ENCODE data around the gene IQCK.
"Not testable (repeated sequence)": the region's sequence is repeated elsewhere in the genome, so short reads cannot be mapped to it uniquely, and the experiment has no call there.

IQCK gene, protein sequence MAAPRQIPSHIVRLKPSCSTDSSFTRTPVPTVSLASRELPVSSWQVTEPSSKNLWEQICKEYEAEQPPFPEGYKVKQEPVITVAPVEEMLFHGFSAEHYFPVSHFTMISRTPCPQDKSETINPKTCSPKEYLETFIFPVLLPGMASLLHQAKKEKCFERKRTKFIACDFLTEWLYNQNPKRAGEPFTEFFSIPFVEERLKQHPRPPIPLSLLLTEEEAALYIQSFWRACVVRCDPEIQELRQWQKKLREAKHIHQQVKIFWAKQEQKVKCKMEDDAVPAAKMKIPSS

DNA sequence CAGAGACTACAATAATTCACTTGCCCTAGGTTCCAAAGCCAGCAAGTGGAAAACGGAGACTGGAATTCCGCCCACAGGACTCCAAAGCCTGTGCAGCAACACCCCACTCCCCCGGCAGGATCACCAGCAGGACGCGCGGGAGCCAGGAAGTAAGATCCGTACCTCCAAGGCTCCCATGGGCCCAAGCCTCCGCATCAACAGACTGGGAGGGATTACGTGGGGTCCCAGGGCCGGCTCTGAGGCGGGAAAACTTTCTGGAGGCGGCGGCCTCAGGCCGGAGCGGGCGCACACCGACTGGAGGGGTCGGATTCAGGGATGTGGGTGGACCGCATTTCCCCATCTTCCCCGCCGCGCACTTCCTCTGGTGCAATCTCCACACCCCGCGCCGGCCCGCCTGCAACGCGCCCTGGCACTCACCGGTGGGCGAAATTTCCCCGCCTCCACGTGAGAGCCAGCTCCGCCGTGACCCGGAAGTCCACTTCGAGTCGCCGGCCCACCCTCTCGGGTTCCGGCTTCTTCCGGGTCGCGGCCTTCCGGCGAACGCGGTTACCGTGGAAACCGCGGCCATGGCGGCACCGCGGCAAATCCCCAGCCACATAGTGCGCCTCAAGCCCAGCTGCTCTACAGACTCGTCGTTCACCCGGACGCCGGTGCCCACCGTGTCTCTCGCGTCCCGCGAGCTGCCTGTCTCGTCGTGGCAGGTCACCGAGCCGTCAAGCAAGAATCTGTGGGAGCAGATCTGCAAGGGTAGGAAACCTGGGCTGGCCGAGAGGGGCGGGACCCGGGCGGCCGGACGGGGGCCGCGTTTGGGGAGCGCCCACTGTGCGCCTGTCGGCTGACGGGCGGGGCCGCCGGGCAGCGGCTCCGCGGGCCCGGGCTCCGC lies at the start of gene IQCK, which contains the start of gene KNOP1:
Gene IQCK, plus strand, starts transcription at position 531 of the 883 bp plus-strand sequence. Its CDS starts 36 bp downstream, at position 567.
Gene KNOP1, minus strand, starts transcription at position 487 of the 883 bp plus-strand sequence. CDS start 3,192 bp downstream, outside the sequence.
- DNase-seq, result peak; percentile 96

DNA sequence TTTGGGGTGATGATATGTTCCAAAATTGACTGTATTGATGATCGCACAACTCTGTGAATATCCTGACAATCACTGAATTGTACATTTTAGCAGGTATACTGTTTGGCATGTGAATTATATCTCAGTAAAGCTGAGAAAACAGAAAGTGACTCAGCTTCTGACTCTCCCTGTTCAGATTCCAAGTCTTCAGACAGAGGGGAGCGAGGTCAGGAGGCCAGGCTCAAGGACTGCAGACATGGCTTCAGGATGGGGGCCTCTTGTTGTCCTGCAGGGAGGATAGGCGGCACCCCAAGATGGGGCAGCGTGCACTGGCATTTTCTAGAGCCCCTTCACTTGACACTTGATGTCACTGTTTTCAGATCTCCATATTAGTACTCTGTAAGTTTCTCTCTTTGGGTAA lies 45.7 kb upstream of the IQCK start:
- no peak for DNase-seq

DNA sequence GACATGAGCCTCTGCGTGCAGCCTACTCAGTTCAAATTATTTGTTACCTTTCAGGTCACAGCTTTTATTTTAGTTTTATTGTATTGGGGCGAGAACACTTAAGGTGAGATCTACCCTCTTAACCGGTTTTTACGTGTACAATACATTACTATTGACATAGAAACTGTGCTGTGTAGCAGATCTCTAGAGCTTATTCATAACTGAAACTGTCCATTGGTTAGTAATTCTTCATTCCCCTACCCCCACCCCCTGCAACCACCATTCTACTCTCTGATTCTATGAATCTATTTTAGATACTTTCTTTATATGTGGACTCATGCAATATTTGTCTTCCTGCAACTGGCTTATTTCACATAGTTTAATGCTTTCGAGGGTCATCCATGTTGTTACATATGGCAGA lies 43.6 kb upstream of the IQCK start:
- DNase-seq, result no peak

DNA sequence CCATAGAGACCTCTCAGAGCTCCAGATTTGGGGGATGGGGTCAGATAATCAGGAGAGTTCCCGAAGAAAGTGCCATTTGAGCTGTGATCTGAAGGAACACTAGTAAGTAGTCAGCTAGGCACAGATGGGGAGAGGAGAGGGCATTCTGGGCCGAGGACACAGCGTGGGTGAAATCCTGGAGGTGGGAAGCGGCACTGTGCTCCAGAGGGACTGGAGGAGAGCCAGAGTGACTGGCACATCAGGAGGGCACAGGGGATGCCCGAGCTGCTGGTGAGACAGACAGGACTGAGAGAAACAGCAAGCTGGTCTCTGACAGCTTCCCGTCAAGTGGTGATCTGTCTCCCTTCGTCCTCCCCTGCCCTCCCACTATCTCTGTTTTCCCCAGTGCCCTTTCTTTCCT lies 40.7 kb upstream of the IQCK start:
- DNase-seq, result no peak

DNA sequence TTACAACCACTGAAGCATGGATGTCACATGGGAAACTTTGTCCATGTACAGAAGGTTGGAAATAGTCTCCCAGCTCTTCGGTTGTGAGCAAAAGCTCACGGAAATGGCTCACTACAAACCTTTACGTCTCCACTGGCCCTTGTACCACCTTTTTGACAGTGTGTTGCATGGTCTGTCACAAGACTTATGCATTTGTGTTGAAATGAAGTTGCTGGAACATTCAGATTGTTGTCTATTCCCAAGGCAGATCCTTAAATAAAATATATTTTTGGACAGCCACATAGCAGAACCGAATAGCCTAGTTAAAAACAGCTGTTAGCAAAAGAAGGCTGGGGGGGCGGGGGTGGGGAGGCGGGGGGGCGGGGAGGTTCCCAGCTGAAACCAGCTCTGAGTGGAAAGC lies 39.3 kb upstream of the IQCK start:
- no peak for DNase-seq

DNA sequence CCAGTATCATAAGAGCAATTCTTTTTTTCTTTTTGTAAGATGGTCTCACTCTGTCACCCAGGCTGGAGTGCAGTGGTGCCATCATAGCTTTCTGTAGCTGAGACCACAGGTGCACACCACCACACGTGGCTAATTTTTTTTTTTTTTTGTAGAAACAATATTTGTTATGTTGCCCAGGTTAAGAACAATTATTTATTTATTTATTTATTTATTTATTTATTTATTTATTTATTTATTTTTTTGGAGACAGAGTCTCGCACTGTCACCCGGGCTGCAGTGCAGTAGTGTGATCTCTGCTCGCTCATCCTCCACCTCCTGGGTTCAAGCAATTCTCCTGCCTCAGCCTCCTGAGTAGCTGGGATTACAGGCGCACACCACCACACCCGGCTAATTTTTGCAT lies 38.8 kb upstream of the IQCK start:
- DNase-seq, result not testable (repeated sequence)

DNA sequence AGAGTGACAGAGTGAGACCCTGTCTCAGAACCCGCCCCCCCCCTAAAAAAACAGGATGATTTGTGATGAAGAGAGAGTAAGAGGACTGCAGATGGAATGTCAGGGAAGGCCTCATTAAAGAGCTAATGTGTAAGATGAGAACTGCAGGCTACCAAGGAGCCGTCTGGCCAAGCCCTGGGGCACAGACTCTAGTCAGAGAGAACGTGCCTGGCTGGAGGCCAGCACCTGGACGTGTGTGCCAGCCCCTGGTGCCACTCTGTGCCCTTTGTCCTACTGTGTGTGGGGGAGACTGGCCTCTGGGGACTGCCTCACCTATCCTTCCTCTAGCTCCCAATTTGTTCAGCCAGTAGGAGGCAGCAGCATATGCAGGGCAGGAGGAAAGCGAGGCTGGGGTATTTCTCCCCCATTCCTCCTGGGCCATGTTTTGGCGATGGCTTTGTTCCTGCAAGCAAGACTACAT lies 37.2 kb upstream of the IQCK start:
- no peak for DNase-seq

DNA sequence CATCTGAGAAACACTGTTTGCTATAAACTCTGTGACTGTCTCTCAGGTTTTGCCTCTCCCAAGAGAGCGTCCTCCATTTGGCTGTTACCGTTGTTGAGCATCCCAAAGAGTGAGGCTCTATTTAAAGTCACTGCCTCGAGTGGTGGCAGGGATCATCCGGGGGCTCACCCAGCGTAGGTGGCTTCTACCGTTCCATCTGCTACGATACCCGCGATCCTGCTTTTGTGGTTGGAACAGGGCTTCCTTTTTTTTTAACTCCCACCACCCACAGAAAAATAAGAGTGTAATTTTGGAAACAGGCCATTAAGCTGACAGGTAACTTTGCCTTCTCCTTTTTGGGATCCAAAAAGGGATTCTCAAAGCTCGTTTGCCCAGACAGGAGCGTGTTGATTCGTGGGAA lies 36.4 kb upstream of the IQCK start:
- DNase-seq, result no peak

DNA sequence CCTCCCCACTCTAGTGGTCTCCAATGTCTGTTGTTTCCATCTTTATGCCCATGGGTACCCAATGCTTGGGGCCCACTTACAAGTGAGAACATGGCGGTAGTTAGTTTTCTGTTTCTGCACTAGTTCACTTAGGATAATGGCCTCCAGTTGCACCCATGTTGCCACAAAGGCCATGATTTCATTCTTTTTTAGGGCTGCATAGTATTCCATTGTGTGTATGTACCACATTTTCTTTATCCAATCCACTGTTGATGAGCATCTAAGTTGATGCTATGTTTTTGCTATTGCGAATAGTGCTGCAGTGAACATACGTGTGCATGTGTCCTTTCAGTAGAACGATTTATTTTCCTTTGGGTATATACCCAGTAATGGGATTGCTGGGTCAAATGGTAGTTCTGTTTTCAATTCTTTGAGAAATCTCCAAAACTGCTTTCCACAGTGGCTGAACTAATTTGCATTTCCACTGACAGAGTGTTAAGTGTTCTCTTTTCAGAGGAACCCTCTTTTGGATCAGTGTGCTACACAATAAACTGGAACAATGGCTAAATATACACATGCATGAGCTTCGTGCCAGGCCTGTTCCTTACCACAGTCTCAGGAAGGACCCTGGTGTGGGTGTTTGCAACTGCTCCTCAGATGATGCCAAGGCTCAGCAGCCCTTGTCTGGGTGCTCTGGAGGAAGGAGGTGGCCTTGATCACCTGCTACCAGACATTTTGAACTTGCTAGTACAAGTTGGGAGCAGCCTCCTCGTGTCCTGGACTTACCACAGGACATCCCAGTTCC lies 34.4 kb upstream of the IQCK start:
- DNase-seq, result no peak

DNA sequence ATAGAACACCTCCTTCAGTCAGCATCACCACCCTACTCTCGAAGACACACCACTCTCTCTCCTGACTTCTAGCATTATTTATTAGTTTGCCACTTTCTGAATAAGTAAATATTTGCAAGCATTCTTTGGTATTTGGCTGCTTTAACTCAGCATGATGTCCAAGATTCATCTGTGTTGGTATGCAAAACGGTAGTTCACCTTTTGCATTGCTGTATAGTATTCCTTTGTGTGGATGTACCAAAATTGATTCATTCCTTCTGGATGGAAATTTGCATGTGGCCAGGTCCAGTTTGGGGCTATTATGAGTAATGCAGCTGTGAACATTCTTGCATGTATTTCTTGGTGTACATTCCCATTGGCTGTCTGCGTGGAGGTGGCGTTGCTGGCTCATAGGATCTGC lies 32.9 kb upstream of the IQCK start:
- DNase-seq, result no peak

DNA sequence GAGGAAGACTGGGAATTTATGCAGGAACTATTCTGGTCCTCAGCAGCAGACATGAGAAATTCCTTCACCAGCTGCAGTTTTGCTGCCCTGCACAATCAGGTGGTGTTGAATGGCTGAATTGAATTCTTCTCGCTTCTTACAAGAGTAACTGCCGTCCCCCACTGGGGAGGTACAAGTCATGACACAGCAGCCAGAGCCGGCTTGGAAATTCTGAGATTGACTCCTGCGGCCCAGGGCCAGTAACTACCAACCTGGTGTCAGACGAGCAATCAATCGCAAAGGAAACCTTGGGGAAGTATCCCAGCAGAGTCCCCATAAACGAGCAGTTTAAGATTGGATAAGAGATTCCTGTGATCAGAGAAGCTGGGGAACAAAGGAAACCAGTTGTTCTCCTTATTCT lies 30.8 kb upstream of the IQCK start:
- DNase-seq, result no peak

DNA sequence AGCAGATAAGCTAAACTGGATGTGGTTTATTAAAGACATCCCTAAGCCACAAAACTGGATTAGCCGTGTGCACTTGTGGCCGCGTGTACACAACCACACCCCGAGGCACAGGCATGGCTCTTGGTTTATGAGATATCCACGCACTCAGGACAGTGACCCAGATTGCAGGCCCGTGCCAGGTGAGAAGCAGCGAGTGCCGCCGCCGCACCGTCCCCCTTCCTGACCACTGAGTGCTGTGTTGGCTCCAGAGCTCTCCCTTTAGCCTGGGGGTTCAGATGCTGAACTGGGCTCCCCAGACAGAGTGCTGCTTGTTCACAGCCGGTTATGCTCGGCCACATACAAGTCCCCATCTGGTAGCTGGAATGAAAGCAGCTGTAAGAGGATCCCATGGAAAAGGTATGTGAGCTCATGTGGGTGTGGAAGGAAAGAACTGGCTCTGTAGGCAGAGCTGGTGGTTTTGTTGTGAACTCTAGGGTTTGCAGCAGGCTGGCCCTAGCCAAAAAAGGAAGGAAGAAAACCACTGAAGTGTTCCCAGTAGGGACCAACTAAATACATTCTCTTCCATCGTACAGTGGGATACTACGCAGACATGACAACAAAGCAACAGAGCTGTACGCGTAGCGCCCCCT lies 29.6 kb upstream of the IQCK start:
- DNase-seq, result no peak

DNA sequence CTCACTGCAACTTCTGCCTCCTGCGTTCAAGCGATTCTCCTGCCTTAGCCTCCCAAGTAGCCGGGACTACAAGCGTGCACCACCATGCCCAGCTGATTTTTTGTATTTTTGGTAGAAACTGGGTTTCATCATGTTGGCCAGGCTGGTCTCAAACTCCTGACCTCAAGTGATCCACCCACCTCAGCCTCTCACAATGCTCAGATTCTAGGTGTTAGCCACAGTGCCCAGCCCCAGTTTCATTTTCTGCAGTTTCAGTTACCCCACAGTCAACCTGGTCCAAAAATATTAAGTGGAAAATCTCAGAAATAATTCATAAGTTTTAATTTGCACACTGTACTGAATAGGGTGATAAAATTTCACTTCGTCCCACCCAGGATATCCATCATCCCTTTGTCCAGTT lies 28.7 kb upstream of the IQCK start:
- DNase-seq, result no peak

DNA sequence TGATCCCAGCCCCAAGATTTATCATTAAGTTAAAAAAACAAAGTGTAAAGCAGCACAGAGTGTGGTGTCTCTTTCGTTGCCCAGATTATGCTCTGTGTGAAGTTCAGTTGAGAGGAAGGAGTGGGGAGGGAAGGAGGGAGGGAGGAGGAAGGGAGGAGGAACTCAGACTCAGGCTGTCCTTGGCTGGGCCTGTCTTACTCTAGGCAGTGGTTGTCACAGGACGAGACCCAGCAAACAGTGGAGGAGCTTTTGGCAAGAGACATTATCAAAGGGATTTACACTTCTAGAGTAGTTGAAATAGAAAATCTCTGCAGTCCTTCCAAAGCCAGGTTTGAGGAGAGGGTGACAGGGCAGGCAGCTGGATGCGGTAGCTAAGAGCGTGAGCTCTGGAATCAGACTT lies 27.9 kb upstream of the IQCK start:
- DNase-seq, result no peak

DNA sequence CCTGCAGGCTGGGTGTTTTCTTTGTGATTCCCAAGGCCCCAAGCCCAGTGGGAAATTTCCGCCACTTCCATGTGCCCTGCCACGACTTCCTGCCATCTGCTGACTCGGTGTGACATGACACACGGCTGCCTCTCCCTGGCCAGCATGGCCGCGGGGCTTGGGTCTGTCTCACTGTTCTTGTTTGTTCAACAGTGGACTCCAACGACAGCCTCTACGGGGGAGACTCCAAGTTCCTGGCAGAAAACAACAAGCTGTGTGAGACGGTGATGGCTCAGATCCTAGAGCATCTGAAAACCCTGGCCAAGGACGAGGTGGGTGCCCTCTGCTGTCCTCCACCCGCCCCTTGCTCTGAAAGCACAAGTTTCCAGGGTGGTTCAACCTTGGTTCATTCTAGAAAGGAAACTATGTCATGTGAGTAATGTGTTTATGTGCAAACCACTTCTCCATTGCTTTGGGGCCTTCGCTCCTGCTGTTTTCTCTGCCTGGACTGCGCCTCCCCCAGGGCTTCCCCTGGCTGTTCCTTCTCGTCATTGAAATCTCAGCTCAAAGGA lies 26.8 kb upstream of the IQCK start:
- DNase-seq, result no peak

DNA sequence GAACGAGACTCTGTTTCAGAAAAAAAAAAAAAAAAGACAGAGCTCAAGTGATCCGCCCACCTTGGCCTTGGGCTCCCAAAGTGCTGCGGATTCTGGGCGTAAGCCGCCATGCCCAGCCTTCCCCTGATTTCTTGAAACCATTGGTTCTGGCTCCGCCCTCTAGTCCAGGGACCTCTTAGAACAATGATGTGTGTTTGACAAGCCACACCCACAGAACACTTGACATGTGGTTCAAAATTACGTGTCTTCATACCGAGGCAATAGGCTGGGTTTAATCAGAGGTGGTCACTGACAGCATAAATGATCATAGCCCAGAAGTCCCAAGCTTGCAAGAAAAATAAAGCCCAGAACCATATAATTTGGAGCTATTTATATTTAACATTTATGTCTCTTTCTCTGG lies 23.1 kb upstream of the IQCK start:
- DNase-seq, result no peak

DNA sequence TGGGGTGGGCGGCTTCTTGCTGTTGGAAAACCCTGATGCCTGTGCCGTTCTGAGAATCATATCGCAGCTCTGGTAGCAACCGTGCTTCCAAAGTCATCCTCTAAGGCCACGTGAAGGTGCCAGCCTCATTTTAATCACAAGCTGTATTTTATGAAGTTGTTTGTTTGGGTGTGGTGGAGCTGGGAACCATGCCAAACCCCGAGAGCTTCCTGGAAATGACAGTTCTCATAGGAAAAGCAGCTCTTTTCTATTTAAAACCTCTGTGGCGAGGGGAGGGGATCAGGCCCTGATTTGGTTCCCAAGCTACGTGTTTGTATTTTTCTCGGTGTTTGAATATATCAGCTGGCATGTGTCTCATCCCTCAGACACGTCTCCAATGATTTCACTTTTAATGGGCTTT lies 21.7 kb upstream of the IQCK start:
- peak; percentile 79 for DNase-seq

DNA sequence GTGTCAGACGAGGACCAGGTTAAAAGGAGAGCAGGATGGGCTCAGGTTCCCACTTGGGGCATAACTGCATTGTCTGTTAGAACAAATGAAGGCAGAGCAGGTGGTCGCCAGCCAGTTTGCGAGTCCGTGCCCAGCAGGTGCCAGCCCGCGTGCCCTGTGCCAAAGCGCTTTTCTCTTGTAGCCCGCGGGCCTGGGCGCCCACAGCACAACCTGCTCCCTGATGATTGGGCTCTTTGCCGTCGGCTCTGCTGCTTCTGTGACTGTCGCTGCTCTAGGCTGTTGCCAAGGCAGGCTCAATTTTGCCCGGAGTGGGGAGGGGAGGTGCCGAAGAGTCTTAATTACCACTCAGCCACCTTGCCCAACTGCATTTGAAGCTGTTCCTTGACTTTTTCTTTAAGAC lies 21.1 kb upstream of the IQCK start:
- no peak for DNase-seq

DNA sequence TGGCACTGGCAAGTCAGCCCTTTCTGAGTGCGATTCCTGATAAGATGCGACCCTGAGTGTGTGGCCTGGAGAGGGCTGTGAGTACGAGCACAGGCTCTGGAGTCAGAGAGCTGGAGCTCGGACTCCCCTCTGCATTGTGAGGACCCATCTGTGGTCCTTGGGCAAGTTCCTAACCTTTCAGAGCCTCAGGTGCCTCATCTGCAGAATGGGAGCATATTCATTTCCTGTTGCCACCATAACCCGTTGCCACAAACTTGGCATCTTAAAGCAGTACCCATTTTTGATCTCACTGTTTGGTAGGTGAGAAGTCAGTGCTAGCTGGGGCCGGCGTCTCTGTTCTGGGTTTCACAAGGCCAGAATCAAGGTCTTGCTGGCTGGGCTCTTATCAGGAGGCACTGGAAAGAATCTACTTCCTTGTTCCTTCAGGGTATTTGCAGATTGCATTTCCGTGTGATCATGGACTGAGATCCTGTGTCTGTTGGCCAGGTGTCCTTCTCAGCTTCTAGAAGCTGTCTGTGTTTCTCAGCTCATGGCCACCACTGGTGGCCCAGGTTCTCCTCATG lies 20.2 kb upstream of the IQCK start:
- no peak for DNase-seq

DNA sequence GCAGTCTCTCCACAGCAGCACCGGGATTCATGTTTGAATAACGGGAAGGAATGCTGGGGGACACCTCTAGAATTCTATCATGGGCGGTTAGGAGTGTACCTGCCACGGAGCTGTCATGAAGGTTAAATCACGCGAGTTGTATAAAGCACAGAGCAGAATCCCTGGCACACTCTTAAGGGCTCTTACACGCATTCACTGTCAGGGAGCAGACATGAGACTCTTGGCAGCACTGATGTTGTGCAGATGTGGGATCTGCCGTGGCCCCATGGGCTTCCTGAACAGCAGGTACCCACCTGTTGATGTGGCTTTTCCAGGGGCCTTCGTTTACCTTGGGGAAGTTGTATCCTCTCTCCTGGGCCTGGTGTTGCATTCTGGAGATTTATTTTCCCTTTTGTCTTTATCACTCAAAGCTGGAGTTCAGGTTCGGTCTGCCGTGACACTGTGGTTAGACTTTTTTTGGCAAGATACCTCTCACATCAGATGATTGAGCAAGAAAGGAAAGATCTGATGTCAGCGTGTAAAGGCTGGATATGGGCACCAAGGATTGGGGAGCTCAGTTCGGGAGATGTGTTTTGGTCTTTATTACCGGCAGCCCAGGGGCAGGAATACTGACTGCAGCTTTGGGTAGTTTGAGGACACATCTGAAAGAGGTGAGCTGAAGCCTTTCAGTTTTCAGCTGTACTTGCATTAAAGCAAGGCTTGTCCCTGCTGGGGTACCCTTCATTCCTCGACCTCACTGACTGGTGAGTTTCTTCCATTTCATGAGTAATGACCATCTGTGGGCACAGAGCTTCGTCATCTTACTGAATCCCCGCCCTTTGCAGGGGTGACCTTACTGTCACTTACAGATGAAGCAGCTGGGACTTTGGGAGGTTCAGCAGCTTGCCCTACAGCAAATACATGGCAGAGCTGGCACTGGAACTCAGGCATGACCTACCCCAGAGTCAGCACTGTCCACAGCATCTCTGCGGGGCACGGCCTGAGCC lies 19.3 kb upstream of the IQCK start:
- DNase-seq, result no peak

DNA sequence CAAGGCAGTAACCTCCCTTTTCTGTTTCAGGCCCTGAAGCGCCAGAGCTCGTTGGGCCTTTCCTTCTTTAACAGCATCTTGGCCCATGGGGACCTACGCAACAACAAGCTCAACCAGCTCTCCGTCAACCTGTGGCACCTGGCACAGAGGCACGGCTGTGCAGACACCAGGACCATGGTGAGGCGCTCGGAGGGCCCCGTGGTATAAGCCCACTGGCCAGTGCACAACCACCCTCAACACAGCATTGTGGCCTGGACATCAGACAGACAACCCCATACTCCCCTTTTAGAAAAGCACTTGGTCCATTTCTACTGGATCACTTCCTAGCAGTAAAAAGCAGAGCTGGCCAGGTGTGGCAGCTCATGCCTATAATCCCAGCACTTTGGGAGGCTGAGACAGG lies 18.6 kb upstream of the IQCK start:
- no peak for DNase-seq
